GM20000 (cell line): ENCODE results near the gene PLD1.

Source experiments
- DNase-seq: peaks from one replicate; pipeline ENCODE4 v3.0.0; 2012; ENCODE audit warnings: low spot score
- CTCF ChIP-seq: IDR thresholded peaks from 2 replicates; pipeline ENCODE4 v1.5.1; 2012; ENCODE audit warnings: mild to moderate bottlenecking, control low read depth; ENCODE audit errors: extremely low read depth, missing control alignments

Gene PLD1

GRCh38 chr3:171790898-171791691 lies 19.2 kb downstream of the PLD1 start:
- TF ChIP-seq CTCF = no peak
- no peak for DNase-seq

- DNase-seq = no peak
- no peak for TF ChIP-seq CTCF
Observed at GRCh38 chr3:171790574-171790897, 19.7 kb downstream of the PLD1 start.

GRCh38 chr3:171789759-171790505 lies 20.4 kb downstream of the PLD1 start:
- no peak for TF ChIP-seq CTCF
- DNase-seq = no peak

- no peak for DNase-seq
- TF ChIP-seq CTCF = no peak
Observed at GRCh38 chr3:171788546-171789351, 21.5 kb downstream of the PLD1 start.

GRCh38 chr3:171786997-171787396 lies 23.3 kb downstream of the PLD1 start:
- DNase-seq = no peak
- TF ChIP-seq CTCF = no peak

GRCh38 chr3:171784937-171785336 lies 25.3 kb downstream of the PLD1 start:
- no peak for DNase-seq

More at GRCh38 chr3:171784937-171785336, 25.3 kb downstream of the PLD1 start:
- no peak for TF ChIP-seq CTCF
